Upper lobe of left lung (tissue), 4 donors: Measurements from ENCODE around the gene CADM1.

Experiments used
- POLR2A ChIP-seq, 4 donors: fragments of 450-650 bp; IDR thresholded peaks; one replicate each; pipeline ENCODE4 v1.5.1; 2016 to 2017; ENCODE audit warnings: antibody characterized with exemption in 4 of 4, mild to moderate bottlenecking in 2 of 4
- POLR2AphosphoS5 ChIP-seq, 2 donors: sonication (generic); formaldehyde crosslinking; IDR thresholded peaks; one replicate each; pipeline ENCODE4 v1.5.1; 2017; ENCODE audit warnings: antibody characterized with exemption in 2 of 2
- TF ChIP-seq, protein P1 (sequence below), 6 experiments: fragments of 450-650 bp in 4 of 6; fragments of 200-600 bp in 2 of 6; sonication (generic) in 2 of 6; IDR thresholded peaks; one replicate each; pipeline ENCODE4 v1.5.1; 2016 to 2019; ENCODE audit warnings: antibody characterized with exemption in 6 of 6

DNA sequence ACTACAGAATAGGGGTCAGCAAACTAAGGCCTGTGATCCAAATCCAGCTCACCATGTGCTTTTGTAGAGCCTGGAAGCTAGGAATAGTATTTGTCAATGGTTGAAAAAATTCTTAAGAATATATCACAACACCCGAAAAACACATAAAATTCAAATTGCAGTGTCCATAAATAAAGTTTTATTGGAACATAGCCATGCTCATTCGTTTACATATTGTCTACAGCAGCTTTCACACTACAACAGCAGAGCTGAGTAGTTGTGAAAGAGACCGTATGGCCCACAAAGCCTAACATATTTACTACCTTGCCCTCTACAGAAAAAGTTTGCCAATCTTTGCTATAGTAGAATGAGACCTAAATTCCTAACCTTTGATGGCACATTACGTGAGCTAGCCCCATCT lies 125.7 kb downstream of the CADM1 start:
- TF ChIP-seq, protein P1, sequence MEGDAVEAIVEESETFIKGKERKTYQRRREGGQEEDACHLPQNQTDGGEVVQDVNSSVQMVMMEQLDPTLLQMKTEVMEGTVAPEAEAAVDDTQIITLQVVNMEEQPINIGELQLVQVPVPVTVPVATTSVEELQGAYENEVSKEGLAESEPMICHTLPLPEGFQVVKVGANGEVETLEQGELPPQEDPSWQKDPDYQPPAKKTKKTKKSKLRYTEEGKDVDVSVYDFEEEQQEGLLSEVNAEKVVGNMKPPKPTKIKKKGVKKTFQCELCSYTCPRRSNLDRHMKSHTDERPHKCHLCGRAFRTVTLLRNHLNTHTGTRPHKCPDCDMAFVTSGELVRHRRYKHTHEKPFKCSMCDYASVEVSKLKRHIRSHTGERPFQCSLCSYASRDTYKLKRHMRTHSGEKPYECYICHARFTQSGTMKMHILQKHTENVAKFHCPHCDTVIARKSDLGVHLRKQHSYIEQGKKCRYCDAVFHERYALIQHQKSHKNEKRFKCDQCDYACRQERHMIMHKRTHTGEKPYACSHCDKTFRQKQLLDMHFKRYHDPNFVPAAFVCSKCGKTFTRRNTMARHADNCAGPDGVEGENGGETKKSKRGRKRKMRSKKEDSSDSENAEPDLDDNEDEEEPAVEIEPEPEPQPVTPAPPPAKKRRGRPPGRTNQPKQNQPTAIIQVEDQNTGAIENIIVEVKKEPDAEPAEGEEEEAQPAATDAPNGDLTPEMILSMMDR (IDR thresholded peaks at IDR 0.05), result no peak
- TF ChIP-seq POLR2AphosphoS5 (IDR thresholded peaks at IDR 0.05), result no peak
- no peak for TF ChIP-seq POLR2A (IDR thresholded peaks at IDR 0.05)
